Adipocyte (in vitro differentiated cells): ENCODE results near the gene CDK3.
"Not testable (repeated sequence)": the region's sequence is repeated elsewhere in the genome, so short reads cannot be mapped to it uniquely, and the experiment has no call there.

Experiments used
- DNase-seq: peaks from one replicate; pipeline ENCODE4 v3.0.0-alpha.2; 2015; ENCODE audit warnings: low read depth
- H3K27me3 ChIP-seq: replicated peaks from 2 replicates; pipeline ENCODE4 v1.7.0; 2013; ENCODE audit warnings: mild to moderate bottlenecking, low read length, moderate library complexity; ENCODE audit not compliant: control insufficient read depth, insufficient read depth
- H3K36me3 ChIP-seq: 2 replicates; pipeline ENCODE4 v1.7.0; 2013; ENCODE audit warnings: low read length, mild to moderate bottlenecking, moderate library complexity; ENCODE audit not compliant: control insufficient read depth, insufficient read depth, severe bottlenecking
- H3K4me1 ChIP-seq: 2 replicates; pipeline ENCODE4 v1.7.0; 2013; ENCODE audit warnings: mild to moderate bottlenecking, low read length, moderate library complexity; ENCODE audit not compliant: control insufficient read depth, insufficient read depth
- H3K4me3 ChIP-seq: 2 replicates; pipeline ENCODE4 v1.7.0; 2013; ENCODE audit warnings: mild to moderate bottlenecking, low read length, moderate library complexity
- H3K9ac ChIP-seq: 2 replicates; pipeline ENCODE4 v1.7.0; 2013; ENCODE audit warnings: mild to moderate bottlenecking, low read length, moderate library complexity
- H3K9me3 ChIP-seq: 2 replicates; pipeline ENCODE4 v1.7.0; 2013; ENCODE audit warnings: mild to moderate bottlenecking, low read length, moderate library complexity; ENCODE audit not compliant: control insufficient read depth

The CDK3 gene

GRCh38 chr17:76000755-76001521 lies at the start of gene CDK3:
CDK3 (plus strand) TSS chr17:76000855; CDS start chr17:76001426, 571 bp downstream.
- H3K9ac ChIP-seq, result no peak within 1 kb of the TSS
- no peaks in the 10 kb centered on the region for H3K9me3 ChIP-seq
- peaks cover 62% of the 10 kb centered on the region for H3K4me1 ChIP-seq
- H3K36me3 ChIP-seq, result peaks cover 2% of the 10 kb centered on the region
- no peak within 1 kb of the TSS for H3K4me3 ChIP-seq
- no peaks in the 10 kb centered on the region for H3K27me3 ChIP-seq
- DNase-seq, result no peak

DNA sequence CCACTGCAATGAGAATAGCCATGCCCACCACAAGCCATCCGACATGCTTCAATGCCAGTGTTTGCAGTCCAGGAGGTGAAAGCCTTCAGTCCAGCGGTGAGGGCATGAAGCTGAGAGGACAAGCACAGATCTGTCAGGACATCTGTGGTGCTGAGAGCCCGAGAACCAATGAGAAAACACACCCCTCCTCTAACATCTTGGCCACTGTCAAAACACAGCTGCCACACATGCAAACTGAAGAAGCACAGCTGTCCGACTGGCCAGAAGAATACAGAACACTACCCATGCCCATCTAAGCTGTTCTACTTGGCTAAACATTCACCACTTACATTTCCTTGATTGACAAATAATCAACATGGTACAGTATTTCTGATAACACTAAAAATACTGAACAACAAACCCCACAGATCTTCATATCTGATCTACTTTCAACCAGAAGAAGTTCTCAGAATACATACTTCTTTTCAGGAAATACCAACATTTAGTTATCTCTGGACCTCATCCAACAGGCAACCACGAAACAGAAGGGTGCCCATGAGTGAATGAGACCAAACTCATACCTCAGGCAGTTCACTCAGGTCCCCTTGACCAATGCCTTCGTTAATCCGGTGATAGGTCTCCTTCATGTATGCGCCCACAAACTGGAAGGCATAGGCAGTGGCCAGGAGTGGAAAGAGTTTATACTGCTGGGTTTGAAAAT lies 49.6 kb upstream of the CDK3 start:
- Histone ChIP-seq H3K27me3 (no peaks in the 10 kb centered on the region), H3K9ac (no peak overlapping the region), H3K9me3 (no peaks in the 10 kb centered on the region), H3K4me3 (no peak overlapping the region), H3K4me1 (peaks cover 10% of the 10 kb centered on the region), H3K36me3 (peaks cover 93% of the 10 kb centered on the region)
- peak; percentile 10 for DNase-seq

DNA sequence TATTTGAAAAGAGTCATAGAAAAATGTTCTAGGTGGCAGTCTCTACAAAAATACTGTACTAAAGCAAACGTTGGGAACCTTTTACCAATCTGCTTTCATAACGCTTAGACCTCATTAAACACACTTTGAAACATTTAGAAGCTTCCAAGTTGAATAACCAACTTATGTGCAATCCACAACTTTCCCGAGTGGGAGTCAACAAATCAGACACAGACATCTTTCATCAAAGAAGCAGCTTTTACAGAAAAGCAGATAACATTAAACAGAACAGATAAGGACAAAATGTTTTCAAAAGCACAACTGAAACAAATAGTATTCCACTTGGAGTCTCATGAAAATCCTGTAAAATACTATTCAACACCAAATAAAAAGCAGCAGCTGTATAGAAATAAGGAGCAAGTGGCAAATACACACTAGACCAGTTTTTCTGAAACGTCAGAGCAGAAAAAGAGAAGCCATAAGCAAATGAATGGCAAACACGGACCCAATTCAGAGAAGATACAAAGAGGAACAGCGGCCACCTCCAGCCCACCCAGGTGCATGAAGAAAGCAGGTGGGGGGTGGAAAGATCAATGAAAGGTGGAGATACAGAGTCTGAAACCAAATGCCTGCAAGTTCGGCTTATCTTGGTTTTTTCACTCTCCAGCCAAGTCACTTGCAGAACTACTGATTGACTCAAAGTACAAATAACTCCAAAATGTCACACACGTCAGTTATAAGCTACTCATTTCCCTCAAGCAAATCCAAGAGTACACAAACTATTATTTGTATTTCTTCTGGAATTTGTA lies 41.4 kb upstream of the CDK3 start:
- Histone ChIP-seq H3K9me3 (no peaks in the 10 kb centered on the region), H3K27me3 (no peaks in the 10 kb centered on the region), H3K9ac (no peak overlapping the region), H3K36me3 (peaks cover 75% of the 10 kb centered on the region), H3K4me3 (no peak overlapping the region), H3K4me1 (peaks cover 9% of the 10 kb centered on the region)
- no peak for DNase-seq

DNA sequence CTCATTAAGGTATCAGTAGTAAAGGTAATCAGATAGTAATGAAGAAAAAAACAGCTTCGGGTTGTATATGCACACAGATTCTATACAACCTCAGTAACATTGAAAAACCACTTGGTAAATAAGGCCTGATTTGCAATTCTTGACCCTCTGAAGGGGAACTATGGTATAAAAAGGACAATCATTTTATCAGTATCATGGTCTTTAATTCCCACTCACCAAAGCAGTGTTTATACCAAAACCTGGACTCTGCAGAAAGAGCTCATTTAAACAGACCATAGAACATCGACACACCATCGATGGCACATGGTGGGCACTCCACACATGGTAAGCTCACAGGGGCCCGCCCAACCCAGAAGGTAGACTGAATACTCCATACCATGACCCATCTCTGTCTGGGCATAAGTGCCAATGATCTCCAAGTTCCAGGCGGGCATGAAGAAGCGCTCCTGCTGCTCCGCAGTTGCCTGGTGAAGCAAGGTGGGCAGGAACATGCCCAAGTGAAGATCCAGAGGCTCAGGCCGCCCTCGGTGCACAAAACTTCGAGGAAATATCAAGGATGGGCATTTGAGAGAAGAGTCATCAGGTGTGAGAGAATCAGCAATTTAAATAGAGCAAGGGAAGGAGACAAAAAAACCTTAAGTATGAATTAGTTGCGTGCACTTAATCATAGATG lies 40.7 kb upstream of the CDK3 start:
- H3K9ac ChIP-seq, result no peak overlapping the region
- H3K9me3 ChIP-seq, result no peaks in the 10 kb centered on the region
- peaks cover 11% of the 10 kb centered on the region for H3K4me1 ChIP-seq
- H3K27me3 ChIP-seq, result no peaks in the 10 kb centered on the region
- DNase-seq, result no peak
- no peak overlapping the region for H3K4me3 ChIP-seq
- peaks cover 77% of the 10 kb centered on the region for H3K36me3 ChIP-seq

GRCh38 chr17:75965468-75965867 lies 35.2 kb upstream of the CDK3 start:
- Histone ChIP-seq H3K9me3 (no peaks in the 10 kb centered on the region), H3K4me3 (no peak overlapping the region), H3K27me3 (no peaks in the 10 kb centered on the region), H3K36me3 (peaks cover 56% of the 10 kb centered on the region), H3K9ac (no peak overlapping the region), H3K4me1 (peaks cover 7% of the 10 kb centered on the region)
- no peak for DNase-seq

DNA sequence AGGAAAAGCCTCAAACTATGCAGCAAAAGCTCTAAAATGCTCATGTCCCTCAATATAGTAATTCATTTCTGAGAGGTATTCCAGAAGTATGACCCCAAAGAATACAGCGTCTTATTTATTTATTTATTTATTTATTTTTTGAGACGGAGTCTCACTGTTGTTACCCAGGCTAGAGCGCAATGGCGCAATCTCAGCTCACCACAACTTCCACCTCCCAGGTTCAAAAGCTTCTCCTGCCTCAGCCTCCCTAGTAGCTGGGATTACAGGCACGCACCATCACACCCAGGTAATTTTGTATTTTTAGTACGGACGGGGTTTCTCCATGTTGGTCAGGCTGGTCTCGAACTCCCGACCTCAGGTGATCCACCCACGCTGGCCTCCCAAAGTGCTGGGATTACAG lies 31.6 kb upstream of the CDK3 start:
- not testable (repeated sequence) for DNase-seq, H3K9me3 ChIP-seq, H3K4me1 ChIP-seq, H3K4me3 ChIP-seq, H3K27me3 ChIP-seq, H3K9ac ChIP-seq
- H3K36me3 ChIP-seq, result peaks cover 68% of the 10 kb centered on the region

DNA sequence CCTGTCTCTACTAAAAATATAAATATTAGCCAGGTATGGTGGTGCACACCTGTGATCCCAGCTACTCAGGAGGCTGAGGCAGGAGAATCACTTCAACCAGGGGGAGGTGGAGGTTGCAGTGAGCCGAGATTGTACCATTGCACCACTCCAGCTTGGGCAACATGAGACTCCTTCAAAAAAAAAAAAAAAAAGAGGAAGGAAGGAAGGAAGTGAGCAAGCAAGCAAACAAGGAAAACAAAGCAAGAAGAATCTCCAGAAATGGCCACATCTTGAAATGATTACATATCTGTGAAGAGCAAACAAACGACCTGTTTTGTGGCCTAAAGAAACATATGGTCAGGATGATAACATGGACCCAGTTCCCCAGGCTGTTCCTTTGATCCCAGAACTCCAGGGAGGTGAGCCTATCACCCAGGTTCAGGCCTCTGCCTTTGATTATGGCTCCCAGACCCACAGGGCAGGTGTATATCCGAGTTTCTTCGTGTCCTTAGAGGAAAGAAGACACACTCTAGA lies 30.6 kb upstream of the CDK3 start:
- no peak overlapping the region for H3K9ac ChIP-seq
- H3K4me1 ChIP-seq, result peaks cover 4% of the 10 kb centered on the region
- H3K36me3 ChIP-seq, result peaks cover 68% of the 10 kb centered on the region
- DNase-seq, result peak; percentile 45
- H3K4me3 ChIP-seq, result no peak overlapping the region
- no peaks in the 10 kb centered on the region for H3K27me3 ChIP-seq
- H3K9me3 ChIP-seq, result no peaks in the 10 kb centered on the region

DNA sequence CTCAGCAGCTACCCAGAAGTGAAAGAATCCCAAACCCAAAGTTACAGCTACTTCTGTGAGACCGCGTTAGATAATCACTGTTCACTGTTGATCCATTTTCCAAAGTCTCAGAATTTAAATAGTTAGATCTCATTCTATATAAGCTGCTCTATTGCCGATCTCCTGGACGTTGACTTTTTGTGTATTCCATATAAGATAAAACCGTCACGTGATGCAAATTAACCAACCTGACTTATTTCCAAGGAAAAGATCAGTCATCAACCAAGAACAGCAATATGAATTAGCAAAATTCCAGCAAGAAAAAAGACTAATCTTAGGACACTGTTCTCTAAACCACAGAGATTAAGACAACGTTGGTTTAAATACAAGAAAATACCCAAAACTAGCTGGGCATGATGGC lies 30.0 kb upstream of the CDK3 start:
- Histone ChIP-seq H3K9me3 (no peaks in the 10 kb centered on the region), H3K27me3 (no peaks in the 10 kb centered on the region), H3K4me1 (peaks cover 7% of the 10 kb centered on the region), H3K4me3 (no peak overlapping the region), H3K9ac (no peak overlapping the region), H3K36me3 (peaks cover 70% of the 10 kb centered on the region)
- DNase-seq, result no peak

- peak overlapping the region; percentile 100 for H3K4me3 ChIP-seq
- H3K9ac ChIP-seq, result peak overlapping the region; percentile 39
- peaks cover 23% of the 10 kb centered on the region for H3K4me1 ChIP-seq
- H3K36me3 ChIP-seq, result peaks cover 58% of the 10 kb centered on the region
- H3K27me3 ChIP-seq, H3K9me3 ChIP-seq, DNase-seq: not testable (repeated sequence)
Observed at GRCh38 chr17:75975187-75975586, 25.5 kb upstream of the CDK3 start.

DNA sequence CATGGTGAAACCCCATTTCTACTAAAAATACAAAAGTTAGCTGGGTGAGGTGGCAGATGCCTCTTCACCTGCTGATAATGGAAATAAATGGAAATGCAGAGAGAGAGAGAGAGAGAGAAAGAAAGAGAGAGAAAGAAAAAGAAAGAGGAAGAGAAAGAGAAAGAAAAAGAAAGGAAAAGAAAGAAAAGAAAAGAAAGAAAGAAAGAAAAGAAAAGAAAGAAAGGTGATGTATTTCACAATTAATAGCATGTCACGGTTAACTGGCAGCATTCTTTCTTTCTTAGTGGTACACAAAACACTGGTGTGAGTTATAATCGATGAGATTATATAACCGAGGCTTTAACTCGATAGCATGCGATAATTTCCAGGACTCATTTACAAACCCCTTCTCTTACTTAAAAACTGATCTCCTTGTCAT lies 24.9 kb upstream of the CDK3 start:
- Histone ChIP-seq H3K9me3 (no peaks in the 10 kb centered on the region), H3K4me1 (peaks cover 26% of the 10 kb centered on the region), H3K36me3 (peaks cover 52% of the 10 kb centered on the region), H3K4me3 (peak overlapping the region; percentile 100), H3K9ac (peak overlapping the region; percentile 39), H3K27me3 (no peaks in the 10 kb centered on the region)
- DNase-seq, result peak; percentile 43
